Colonic mucosa (tissue), 4 donors: Measurements from ENCODE around the gene WIPF2. TPM values are rescaled to one million over a fixed set of nuclear protein-coding genes. Genes with fewer than 3 reads are reported as not detected.
A peak's percentile ranks its signal among the peaks of the same experiment; 100 is the strongest.

Experiments
- DNase-seq: peaks from one replicate; pipeline ENCODE4 v3.0.0-alpha.2; 2020
- H3K27ac ChIP-seq: fragments of 200-600 bp; one replicate; pipeline ENCODE4 v1.8.0; 2021
- H3K27me3 ChIP-seq: fragments of 200-600 bp; one replicate; pipeline ENCODE4 v1.8.0; 2021
- H3K36me3 ChIP-seq: fragments of 200-600 bp; one replicate; pipeline ENCODE4 v1.8.0; 2021
- H3K4me1 ChIP-seq: fragments of 200-600 bp; one replicate; pipeline ENCODE4 v1.8.0; 2021; ENCODE audit warnings: mild to moderate bottlenecking
- H3K4me3 ChIP-seq: fragments of 200-600 bp; one replicate; pipeline ENCODE4 v1.8.0; 2021
- H3K9ac ChIP-seq, 2 donors: one replicate each; pipeline ENCODE4 v1.7.0; 2013; ENCODE audit warnings: control low read depth in 2 of 2, low read depth in 2 of 2, low read length in 2 of 2
- H3K9me3 ChIP-seq: fragments of 200-600 bp; one replicate; pipeline ENCODE4 v1.8.0; 2021
- intact Hi-C: fragments of 100-400 bp; cut with DNase I; formaldehyde crosslinking; loops from one replicate; pipeline ENCODE4 v1.14.1; 2022
- total RNA-seq, 2 donors: library from RNA; stranded (reverse); fragmentation: NEBNext Ultra II Directional in 1 of 2; extraction: Animal tissue kit (Norgen Biotek cat#: 25700) in 1 of 2; gene quantifications; one replicate each; pipeline ENCODE4 v1.2.1, GENCODE V29; 2021
- TF ChIP-seq, protein P1 (sequence below): fragments of 200-600 bp; IDR thresholded peaks from one replicate; pipeline ENCODE4 v1.8.0; 2022; ENCODE audit warnings: antibody characterized with exemption, mild to moderate bottlenecking
- donor health status: healthy.
- donor health status: DM: no; HTN: no; CAD: no.
- donor health status: DM: no; HTN: no; CAD: no.

WIPF2 gene
- total RNA-seq, 2 donors from 2014 or later = 34.5 to 42.0 TPM

DNA sequence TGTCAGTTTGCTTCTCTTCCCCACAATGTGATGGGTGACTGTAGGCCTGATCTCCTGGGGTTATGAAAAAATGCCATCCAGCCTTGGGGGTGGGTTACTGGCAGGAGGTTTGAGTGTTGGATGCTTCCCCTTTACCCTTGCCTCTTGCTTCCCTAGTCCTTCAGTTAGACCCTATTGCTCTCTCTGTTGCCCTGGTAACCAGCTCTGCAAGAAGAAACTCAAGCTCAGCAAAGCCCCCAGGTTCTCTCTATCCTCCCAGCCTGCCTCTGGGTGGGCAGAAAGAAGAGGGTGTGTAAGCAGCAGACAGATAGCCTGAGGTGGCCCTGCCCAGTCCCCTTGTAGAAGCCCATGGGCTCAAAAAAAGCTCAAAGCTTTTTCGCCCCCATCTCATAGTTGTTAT, 44.6 kb upstream of the WIPF2 start:
- Histone ChIP-seq H3K4me1 (peaks cover 6% of the 10 kb centered on the region), H3K36me3 (peaks cover 10% of the 10 kb centered on the region), H3K4me3 (no peak overlapping the region), H3K27ac (no peak overlapping the region), H3K9me3 (no peaks in the 10 kb centered on the region), H3K9ac (no peak overlapping the region), H3K27me3 (no peaks in the 10 kb centered on the region)
- DNase-seq = no peak
- intact Hi-C loops = no loop called here
- TF ChIP-seq, protein P1, sequence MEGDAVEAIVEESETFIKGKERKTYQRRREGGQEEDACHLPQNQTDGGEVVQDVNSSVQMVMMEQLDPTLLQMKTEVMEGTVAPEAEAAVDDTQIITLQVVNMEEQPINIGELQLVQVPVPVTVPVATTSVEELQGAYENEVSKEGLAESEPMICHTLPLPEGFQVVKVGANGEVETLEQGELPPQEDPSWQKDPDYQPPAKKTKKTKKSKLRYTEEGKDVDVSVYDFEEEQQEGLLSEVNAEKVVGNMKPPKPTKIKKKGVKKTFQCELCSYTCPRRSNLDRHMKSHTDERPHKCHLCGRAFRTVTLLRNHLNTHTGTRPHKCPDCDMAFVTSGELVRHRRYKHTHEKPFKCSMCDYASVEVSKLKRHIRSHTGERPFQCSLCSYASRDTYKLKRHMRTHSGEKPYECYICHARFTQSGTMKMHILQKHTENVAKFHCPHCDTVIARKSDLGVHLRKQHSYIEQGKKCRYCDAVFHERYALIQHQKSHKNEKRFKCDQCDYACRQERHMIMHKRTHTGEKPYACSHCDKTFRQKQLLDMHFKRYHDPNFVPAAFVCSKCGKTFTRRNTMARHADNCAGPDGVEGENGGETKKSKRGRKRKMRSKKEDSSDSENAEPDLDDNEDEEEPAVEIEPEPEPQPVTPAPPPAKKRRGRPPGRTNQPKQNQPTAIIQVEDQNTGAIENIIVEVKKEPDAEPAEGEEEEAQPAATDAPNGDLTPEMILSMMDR = no peak

DNA sequence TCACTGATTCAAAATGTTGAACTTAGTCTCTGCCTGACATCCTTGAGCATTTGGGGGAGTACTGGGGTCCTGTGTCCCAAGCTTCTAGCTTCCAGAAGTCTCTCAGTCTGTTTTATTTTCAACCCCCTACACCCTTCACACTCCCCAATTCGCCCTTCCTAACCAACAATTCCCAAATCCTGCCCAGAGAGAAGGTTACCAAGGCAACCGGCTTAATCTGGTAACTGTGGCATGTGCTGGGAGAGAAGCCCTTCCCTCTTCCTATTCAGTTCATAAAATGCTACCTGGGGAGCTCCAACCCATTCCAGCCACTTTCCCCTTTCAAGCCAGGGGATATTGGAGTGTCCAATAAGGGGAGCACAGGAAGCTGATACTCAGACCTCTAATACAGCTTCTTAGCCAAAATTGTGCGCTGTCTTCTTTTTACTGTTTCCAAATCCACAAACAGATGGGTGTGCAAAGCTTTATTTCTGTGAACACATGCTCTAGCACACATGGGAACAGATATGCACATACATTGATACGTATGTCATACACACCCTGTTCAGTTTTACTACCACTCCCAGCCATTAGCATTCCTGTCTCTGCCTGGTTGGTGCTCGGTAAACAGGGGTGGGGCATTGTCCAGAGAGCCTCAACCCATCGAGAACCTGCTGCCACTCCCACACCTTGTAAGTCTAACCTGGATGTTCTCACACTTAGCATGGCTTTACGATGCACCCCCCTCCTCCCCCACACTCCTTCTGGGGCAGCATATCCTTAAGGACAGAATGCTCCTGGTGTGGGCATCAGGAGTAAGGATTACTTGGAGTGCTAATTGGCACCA, 43.0 kb upstream of the WIPF2 start:
- DNase-seq = peak; percentile 90
- no peak overlapping the region for H3K4me3 ChIP-seq
- peaks cover 5% of the 10 kb centered on the region for H3K36me3 ChIP-seq
- H3K4me1 ChIP-seq = peaks cover 11% of the 10 kb centered on the region
- intact Hi-C loops = no loop called here
- peak overlapping the region; percentile 86 for H3K27ac ChIP-seq
- no peaks in the 10 kb centered on the region for H3K27me3 ChIP-seq
- no peaks in the 10 kb centered on the region for H3K9me3 ChIP-seq
- TF ChIP-seq, protein P1 = no peak
- peak overlapping the region; percentile 54 to 65 for H3K9ac ChIP-seq

DNA sequence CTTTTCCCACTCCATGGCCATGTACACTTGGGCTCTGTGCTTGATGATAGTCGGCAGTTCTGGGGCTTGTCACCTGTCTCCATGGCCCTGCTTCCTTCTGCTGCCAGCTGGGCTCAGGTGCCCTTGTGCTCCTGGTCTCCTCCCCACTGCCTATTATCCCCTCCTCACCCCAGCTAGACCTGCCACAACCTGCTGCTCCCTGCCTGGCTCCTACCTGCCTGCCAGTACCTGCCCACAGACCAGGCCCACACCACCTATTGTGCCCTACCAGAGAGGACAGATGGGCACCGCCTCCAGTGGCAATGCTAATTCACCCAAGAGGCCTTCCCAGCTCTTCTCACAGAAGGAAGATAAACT, 42.4 kb upstream of the WIPF2 start:
- no peak overlapping the region for H3K4me3 ChIP-seq
- intact Hi-C loops = no loop called here
- peaks cover 11% of the 10 kb centered on the region for H3K4me1 ChIP-seq
- H3K9me3 ChIP-seq = no peaks in the 10 kb centered on the region
- H3K36me3 ChIP-seq = no peaks in the 10 kb centered on the region
- peak overlapping the region; percentile 86 for H3K27ac ChIP-seq
- DNase-seq = peak; percentile 64
- TF ChIP-seq, protein P1 = no peak
- H3K27me3 ChIP-seq = no peaks in the 10 kb centered on the region
- peak overlapping the region; percentile 54 to 65 for H3K9ac ChIP-seq

DNA sequence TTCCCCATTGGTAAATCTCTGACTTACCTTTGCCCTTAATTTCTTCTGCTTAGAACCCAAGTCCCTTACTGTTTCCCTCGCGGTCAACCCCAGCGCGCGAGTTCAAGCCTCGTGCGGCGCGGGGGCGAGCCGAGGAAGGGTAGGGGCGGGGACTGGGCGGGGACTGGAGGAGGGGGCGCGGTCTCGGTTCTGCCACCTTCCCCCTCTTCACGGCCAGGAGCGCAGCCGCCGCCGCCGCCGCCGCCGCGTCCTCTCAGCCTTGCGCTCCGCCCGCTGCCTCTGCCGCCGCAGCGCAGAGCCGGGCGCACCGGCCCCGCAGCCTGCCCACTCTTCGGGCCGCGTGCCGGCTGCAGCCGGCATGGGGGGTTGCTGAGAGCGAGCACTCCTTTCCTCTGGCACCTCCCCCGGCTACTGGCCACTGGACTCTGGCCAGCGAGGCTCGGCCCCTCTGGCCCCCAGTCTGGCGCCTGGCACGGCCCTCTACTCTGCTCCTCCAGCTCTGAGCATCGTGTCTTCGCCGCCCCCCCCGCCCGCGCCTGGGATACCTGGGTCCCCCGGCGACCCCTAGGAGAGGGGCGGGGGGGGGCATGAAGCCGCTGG, 41.7 kb upstream of the WIPF2 start, which contains the start of gene RAPGEFL1:
TSS of gene RAPGEFL1 (plus strand) at position 196 of the 600 bp plus-strand sequence. CDS start at position 588, 392 bp downstream.
- peak within 1 kb of the TSS; percentile 86 for H3K27ac ChIP-seq
- peak within 1 kb of the TSS; percentile 58 to 88 for H3K9ac ChIP-seq
- no peaks in the 10 kb centered on the region for H3K27me3 ChIP-seq
- intact Hi-C loops = no loop called here
- H3K4me1 ChIP-seq = peaks cover 11% of the 10 kb centered on the region
- H3K36me3 ChIP-seq = no peaks in the 10 kb centered on the region
- H3K4me3 ChIP-seq = peak within 1 kb of the TSS; percentile 48
- DNase-seq = peak; percentile 93
- TF ChIP-seq, protein P1 = no peak
- H3K9me3 ChIP-seq = no peaks in the 10 kb centered on the region

DNA sequence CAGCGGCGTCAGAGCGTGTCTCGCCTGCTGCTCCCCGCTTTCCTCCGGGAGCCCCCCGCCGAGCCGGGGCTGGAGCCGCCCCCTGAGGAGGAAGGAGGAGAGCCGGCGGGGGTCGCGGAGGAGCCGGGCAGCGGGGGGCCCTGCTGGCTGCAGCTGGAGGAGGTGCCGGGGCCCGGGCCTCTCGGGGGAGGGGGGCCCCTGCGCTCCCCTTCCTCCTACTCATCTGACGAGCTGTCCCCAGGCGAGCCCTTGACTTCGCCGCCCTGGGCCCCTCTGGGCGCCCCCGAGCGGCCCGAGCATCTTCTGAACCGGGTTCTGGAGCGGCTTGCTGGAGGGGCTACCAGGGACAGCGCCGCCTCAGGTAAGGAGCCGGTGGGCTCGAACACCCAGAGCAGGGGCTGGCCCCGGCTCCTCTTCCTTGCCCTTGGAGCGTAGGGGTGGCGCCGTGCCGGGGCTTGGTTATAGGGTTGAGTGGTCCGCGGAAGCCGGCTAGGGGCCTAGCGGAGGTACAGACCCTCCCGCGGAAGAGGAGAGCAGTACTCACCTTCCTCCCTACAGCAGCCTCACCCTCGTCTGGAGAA, 41.0 kb upstream of the WIPF2 start:
- intact Hi-C loops = no loop called here
- peaks cover 11% of the 10 kb centered on the region for H3K4me1 ChIP-seq
- H3K9ac ChIP-seq = peak overlapping the region; percentile 58 to 88

More for the DNA sequence above, 41.0 kb upstream of the WIPF2 start:
- peak overlapping the region; percentile 48 for H3K4me3 ChIP-seq
- TF ChIP-seq, protein P1 = no peak
- peak; percentile 33 for DNase-seq
- H3K27ac ChIP-seq = peak overlapping the region; percentile 86
- no peaks in the 10 kb centered on the region for H3K36me3 ChIP-seq
- no peaks in the 10 kb centered on the region for H3K27me3 ChIP-seq
- no peaks in the 10 kb centered on the region for H3K9me3 ChIP-seq
